ENCODE data around the gene PIGO.

DNA sequence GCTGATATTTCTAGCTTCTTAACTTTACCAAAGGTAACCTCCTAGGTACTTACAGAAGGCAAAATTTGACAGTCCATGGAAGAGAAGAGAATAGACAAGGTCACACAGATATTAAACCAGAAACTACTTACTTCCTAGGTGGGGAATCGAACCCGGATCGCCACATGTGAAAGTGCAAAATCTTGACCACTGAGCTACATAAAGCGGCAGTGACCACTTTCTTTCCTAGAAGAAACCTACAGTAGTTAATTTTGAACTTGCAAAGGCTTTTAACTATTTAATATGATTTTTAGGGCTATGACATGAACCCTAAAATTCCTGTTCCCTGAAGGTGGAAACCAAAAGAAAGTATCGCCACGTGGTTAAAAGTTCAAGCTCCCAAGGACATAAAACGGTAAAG, 39.6 kb upstream of the PIGO start:
- TF ChIP-seq TAF1 (IDR thresholded peaks at IDR 0.05; ENCODE audit: borderline replicate concordance, insufficient read depth, low read length) (no peak), POLR2AphosphoS5 (IDR thresholded peaks at IDR 0.05; ENCODE audit: low read depth, low read length) (no peak), SIN3A (IDR thresholded peaks at IDR 0.05; ENCODE audit: borderline replicate concordance, insufficient read depth, low read length) (no peak), FOXP2 (optimal IDR thresholded peaks at IDR 0.05; ENCODE audit: borderline replicate concordance, extremely low read depth, extremely low read length, insufficient read depth) (no peak)
- TF ChIP-seq, protein P1, sequence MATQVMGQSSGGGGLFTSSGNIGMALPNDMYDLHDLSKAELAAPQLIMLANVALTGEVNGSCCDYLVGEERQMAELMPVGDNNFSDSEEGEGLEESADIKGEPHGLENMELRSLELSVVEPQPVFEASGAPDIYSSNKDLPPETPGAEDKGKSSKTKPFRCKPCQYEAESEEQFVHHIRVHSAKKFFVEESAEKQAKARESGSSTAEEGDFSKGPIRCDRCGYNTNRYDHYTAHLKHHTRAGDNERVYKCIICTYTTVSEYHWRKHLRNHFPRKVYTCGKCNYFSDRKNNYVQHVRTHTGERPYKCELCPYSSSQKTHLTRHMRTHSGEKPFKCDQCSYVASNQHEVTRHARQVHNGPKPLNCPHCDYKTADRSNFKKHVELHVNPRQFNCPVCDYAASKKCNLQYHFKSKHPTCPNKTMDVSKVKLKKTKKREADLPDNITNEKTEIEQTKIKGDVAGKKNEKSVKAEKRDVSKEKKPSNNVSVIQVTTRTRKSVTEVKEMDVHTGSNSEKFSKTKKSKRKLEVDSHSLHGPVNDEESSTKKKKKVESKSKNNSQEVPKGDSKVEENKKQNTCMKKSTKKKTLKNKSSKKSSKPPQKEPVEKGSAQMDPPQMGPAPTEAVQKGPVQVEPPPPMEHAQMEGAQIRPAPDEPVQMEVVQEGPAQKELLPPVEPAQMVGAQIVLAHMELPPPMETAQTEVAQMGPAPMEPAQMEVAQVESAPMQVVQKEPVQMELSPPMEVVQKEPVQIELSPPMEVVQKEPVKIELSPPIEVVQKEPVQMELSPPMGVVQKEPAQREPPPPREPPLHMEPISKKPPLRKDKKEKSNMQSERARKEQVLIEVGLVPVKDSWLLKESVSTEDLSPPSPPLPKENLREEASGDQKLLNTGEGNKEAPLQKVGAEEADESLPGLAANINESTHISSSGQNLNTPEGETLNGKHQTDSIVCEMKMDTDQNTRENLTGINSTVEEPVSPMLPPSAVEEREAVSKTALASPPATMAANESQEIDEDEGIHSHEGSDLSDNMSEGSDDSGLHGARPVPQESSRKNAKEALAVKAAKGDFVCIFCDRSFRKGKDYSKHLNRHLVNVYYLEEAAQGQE (IDR thresholded peaks at IDR 0.05; ENCODE audit: insufficient read depth in 1 of 2, low read depth in 2 of 2, low read length in 2 of 2), result no peak
